GM19239 (cell line): ENCODE results near the gene SLC19A3.
"Not testable (repeated sequence)": the region's sequence is repeated elsewhere in the genome, so short reads cannot be mapped to it uniquely, and the experiment has no call there.

Experiments
- DNase-seq: peaks from one replicate; pipeline ENCODE4 v3.0.0; 2011; ENCODE audit warnings: low spot score; ENCODE audit not compliant: insufficient read length
- FAIRE-seq: peaks from 2 replicates; lab custom pipeline; 2011; peaks lifted over from hg19 to GRCh38; lab: Jason Lieb, UNC

The SLC19A3 gene

GRCh38 chr2:227706859-227707258 lies 11.0 kb downstream of the SLC19A3 start:
- no peak for FAIRE-seq

GRCh38 chr2:227703961-227704360 lies 13.9 kb downstream of the SLC19A3 start:
- no peak for DNase-seq

More at GRCh38 chr2:227706859-227707258, 11.0 kb downstream of the SLC19A3 start:
- no peak for DNase-seq

GRCh38 chr2:227703280-227703732 lies 14.5 kb downstream of the SLC19A3 start:
- DNase-seq (no peak), FAIRE-seq (no peak)

More at GRCh38 chr2:227703961-227704360, 13.9 kb downstream of the SLC19A3 start:
- no peak for FAIRE-seq

GRCh38 chr2:227701556-227701955 lies 16.3 kb downstream of the SLC19A3 start:
- FAIRE-seq (no peak), DNase-seq (no peak)

- FAIRE-seq (no peak), DNase-seq (no peak)
These were observed 20.7 kb downstream of the SLC19A3 start for GRCh38 chr2:227696990-227697679.

- FAIRE-seq (no peak), DNase-seq (no peak)
These were observed 30.6 kb downstream of the SLC19A3 start for GRCh38 chr2:227687189-227687588.

GRCh38 chr2:227684258-227684657 lies 33.6 kb downstream of the SLC19A3 start:
- DNase-seq, result no peak
- FAIRE-seq, result no peak

GRCh38 chr2:227677928-227678327 lies 39.9 kb downstream of the SLC19A3 start:
- DNase-seq, result no peak
- no peak for FAIRE-seq

GRCh38 chr2:227674485-227674884 lies 43.3 kb downstream of the SLC19A3 start:
- FAIRE-seq (no peak), DNase-seq (no peak)

- FAIRE-seq, DNase-seq: not testable (repeated sequence)
These were observed 44.2 kb downstream of the SLC19A3 start for GRCh38 chr2:227673620-227674019.

GRCh38 chr2:227671170-227671905 lies 46.5 kb downstream of the SLC19A3 start:
- DNase-seq (no peak), FAIRE-seq (no peak)

GRCh38 chr2:227666631-227667170 lies 51.1 kb downstream of the SLC19A3 start, which contains the start of gene SCYGR5:
Gene SCYGR5, plus strand, starts transcription at chr2:227666804. Its CDS starts 0 bp downstream, at chr2:227666804.
- not testable (repeated sequence) for FAIRE-seq, DNase-seq

- DNase-seq, result no peak
- no peak for FAIRE-seq
These were observed 52.5 kb downstream of the SLC19A3 start for GRCh38 chr2:227665189-227665940.

- DNase-seq (no peak), FAIRE-seq (no peak)
These were observed 56.0 kb downstream of the SLC19A3 start for GRCh38 chr2:227661827-227662226.

- FAIRE-seq (no peak), DNase-seq (no peak)
These were observed 56.7 kb downstream of the SLC19A3 start for GRCh38 chr2:227661025-227661649.

- no peak for FAIRE-seq
- DNase-seq, result no peak
These were observed 60.5 kb downstream of the SLC19A3 start for GRCh38 chr2:227657199-227657845.

- no peak for FAIRE-seq
- no peak for DNase-seq
These were observed 62.4 kb downstream of the SLC19A3 start for GRCh38 chr2:227655454-227655853.

- FAIRE-seq (no peak), DNase-seq (no peak)
These were observed 63.4 kb downstream of the SLC19A3 start for GRCh38 chr2:227654426-227654825.

GRCh38 chr2:227653419-227653818 lies 64.4 kb downstream of the SLC19A3 start:
- FAIRE-seq (no peak), DNase-seq (no peak)
